ENCODE data around the gene DEGS2. TPM values are rescaled to one million over a fixed set of nuclear protein-coding genes. Genes with fewer than 3 reads are reported as not detected.
A peak's percentile ranks its signal among the peaks of the same experiment; 100 is the strongest.

The DEGS2 gene
- total and polyA plus RNA-seq, 10 donors, result 0.33 to 3.2 (median 1.3) TPM

- WGBS, 5 donors, result 45 to 66% (median 55%) methylated on average over 10 to 14 of the region's 14 CpGs
- H3K36me3 ChIP-seq, result peaks cover 0 to 89% (median 66%) of the 10 kb centered on the region in 6 donors
- H3K4me3 ChIP-seq, result no peak overlapping the region
- no peak for TF ChIP-seq CTCF (IDR thresholded peaks at IDR 0.05 in 8 of 11, conservative IDR thresholded peaks at IDR 0.05 in 3 of 11)
- peak; percentile 61 to 75 (median 74) for TF ChIP-seq POLR2AphosphoS5 (IDR thresholded peaks at IDR 0.05)
- peak overlapping the region; percentile 29 to 75 (median 56) for H3K27ac ChIP-seq
- no peaks in the 10 kb centered on the region for H3K27me3 ChIP-seq (replicated peaks in 1 of 7)
- H3K4me1 ChIP-seq, result peaks cover 7 to 75% (median 30%) of the 10 kb centered on the region in 6 donors
- H3K9me3 ChIP-seq, result no peaks in the 10 kb centered on the region
- intact Hi-C loops (cut with DNase I; ENCODE audit: low total_unique reads), result no loop called here
- no peak for DNase-seq
Measured at GRCh38 chr14:100142073-100143040, 17.1 kb downstream of the DEGS2 start.

DNA sequence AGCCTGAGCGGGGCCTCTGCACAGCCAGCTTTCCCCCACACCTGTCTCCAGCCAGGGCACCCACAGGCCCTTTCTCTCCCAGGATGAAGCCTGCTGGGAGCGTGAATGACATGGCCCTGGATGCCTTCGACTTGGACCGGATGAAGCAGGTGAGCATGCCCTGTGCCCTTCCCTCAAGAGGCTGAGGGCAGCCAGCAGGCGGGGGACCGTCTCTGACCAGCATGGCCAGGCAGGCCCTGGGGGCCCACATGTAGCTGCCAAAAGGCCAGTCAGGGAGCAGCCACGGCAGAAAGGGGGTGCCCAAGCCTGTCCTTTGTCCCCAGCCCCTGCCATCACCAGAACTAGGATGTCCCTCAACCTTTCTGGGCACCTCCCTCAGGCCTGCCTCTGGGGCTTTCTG is 18.3 kb downstream of the DEGS2 start:
- H3K4me1 ChIP-seq, result peaks cover 0 to 62% (median 19%) of the 10 kb centered on the region in 6 donors
- no peak overlapping the region for H3K4me3 ChIP-seq
- WGBS, 5 donors, result 74 to 97% (median 96%) methylated on average over 5 to 7 of the region's 7 CpGs
- no peak for DNase-seq
- H3K27me3 ChIP-seq (replicated peaks in 1 of 7), result no peaks in the 10 kb centered on the region
- TF ChIP-seq POLR2AphosphoS5 (IDR thresholded peaks at IDR 0.05) (peak in 1 of 3 donors; percentile 38), CTCF (IDR thresholded peaks at IDR 0.05 in 8 of 11, conservative IDR thresholded peaks at IDR 0.05 in 3 of 11) (no peak)
- H3K9me3 ChIP-seq, result no peaks in the 10 kb centered on the region
- peaks cover 0 to 100% (median 79%) of the 10 kb centered on the region in 6 donors for H3K36me3 ChIP-seq
- intact Hi-C loops (cut with DNase I; ENCODE audit: low total_unique reads), result no loop called here
- peak overlapping the region in 4 of 8 donors; percentile 54 to 75 (median 59) for H3K27ac ChIP-seq

- intact Hi-C loops (cut with DNase I; ENCODE audit: low total_unique reads), result no loop called here
- no peak overlapping the region for H3K27ac ChIP-seq
- no peak overlapping the region for H3K4me3 ChIP-seq
- H3K27me3 ChIP-seq (replicated peaks in 1 of 7), result no peaks in the 10 kb centered on the region
- peaks cover 0 to 100% (median 84%) of the 10 kb centered on the region in 6 donors for H3K36me3 ChIP-seq
- 69 to 88% (median 75%) methylated on average over 16 of the region's 16 CpGs for WGBS, 5 donors
- H3K4me1 ChIP-seq, result peaks cover 0 to 57% (median 17%) of the 10 kb centered on the region in 6 donors
- no peaks in the 10 kb centered on the region for H3K9me3 ChIP-seq
- TF ChIP-seq POLR2A (IDR thresholded peaks at IDR 0.05) (no peak), POLR2AphosphoS5 (IDR thresholded peaks at IDR 0.05) (no peak), CTCF (IDR thresholded peaks at IDR 0.05 in 8 of 11, conservative IDR thresholded peaks at IDR 0.05 in 3 of 11) (no peak)
- DNase-seq, result no peak
Measured at GRCh38 chr14:100140452-100141078, 18.9 kb downstream of the DEGS2 start.

- 89 to 97% (median 93%) methylated on average over 13 of the region's 13 CpGs for WGBS, 5 donors
- intact Hi-C loops (cut with DNase I; ENCODE audit: low total_unique reads), result no loop called here
- no peak overlapping the region for H3K4me3 ChIP-seq
- TF ChIP-seq POLR2A (IDR thresholded peaks at IDR 0.05) (no peak), POLR2AphosphoS5 (IDR thresholded peaks at IDR 0.05) (peak in 1 of 3 donors; percentile 69)
- H3K9me3 ChIP-seq, result no peaks in the 10 kb centered on the region
- H3K36me3 ChIP-seq, result peaks cover 0 to 100% (median 95%) of the 10 kb centered on the region in 6 donors
- H3K27ac ChIP-seq, result peak overlapping the region in 1 of 8 donors; percentile 12
- no peaks in the 10 kb centered on the region for H3K27me3 ChIP-seq (replicated peaks in 1 of 7)
- DNase-seq, result no peak
- peaks cover 0 to 41% (median 11%) of the 10 kb centered on the region in 6 donors for H3K4me1 ChIP-seq
Measured at GRCh38 chr14:100138955-100139354, 20.5 kb downstream of the DEGS2 start.

Data from spleen (tissue), 11 donors.